Natural killer cell (primary cell): ENCODE measurements around the gene ALPI. TPM values are rescaled to one million over a fixed set of nuclear protein-coding genes. Genes with fewer than 3 reads are reported as not detected.

Experiments
- ATAC-seq, 3 donors: fragments of 150-1000 bp in 2 of 3; fragments of 200-7000 bp in 1 of 3; cut with Tn5 transposase; 1 replicate in 1 of 3; 2 replicates in 2 of 3; pipeline ENCODE4 v1.10.0; 2021; ENCODE audit warnings: mild to moderate bottlenecking in 2 of 3, moderate library complexity in 2 of 3
- DNase-seq, 2 donors: peaks; one replicate each; pipeline versions ENCODE4 v3.0.0 to v3.0.0-alpha.2; 2013 to 2021; ENCODE audit warnings: mixed read lengths in 1 of 2
- H3K27ac ChIP-seq: one replicate; pipeline ENCODE4 v1.5.1; 2013; ENCODE audit warnings: mild to moderate bottlenecking, low read length
- H3K27me3 ChIP-seq: one replicate; pipeline ENCODE4 v1.6.1; 2013; ENCODE audit warnings: low read length; ENCODE audit not compliant: control insufficient read depth, insufficient read depth
- H3K36me3 ChIP-seq: one replicate; pipeline ENCODE4 v1.6.1; 2013; ENCODE audit warnings: low read length; ENCODE audit not compliant: control insufficient read depth, insufficient read depth
- H3K4me1 ChIP-seq: one replicate; pipeline ENCODE4 v1.6.1; 2013; ENCODE audit warnings: low read length; ENCODE audit not compliant: control insufficient read depth, insufficient read depth
- H3K4me3 ChIP-seq: one replicate; pipeline ENCODE4 v1.5.1; 2013; ENCODE audit warnings: low read length
- H3K9me3 ChIP-seq: one replicate; pipeline ENCODE4 v1.6.1; 2013; ENCODE audit warnings: low read length; ENCODE audit not compliant: control insufficient read depth, insufficient read depth
- H3K27ac Mint-ChIP-seq, 2 donors: one replicate each; pipeline ENCODE4 v1.8.0; 2022; ENCODE audit warnings: mild to moderate bottlenecking in 2 of 2, mixed read lengths in 2 of 2, moderate library complexity in 1 of 2
- H3K27me3 Mint-ChIP-seq, 2 donors: one replicate each; pipeline ENCODE4 v1.8.0; 2022; ENCODE audit warnings: low read depth in 2 of 2, mixed read lengths in 2 of 2
- H3K36me3 Mint-ChIP-seq: one replicate; pipeline ENCODE4 v1.8.0; 2022; ENCODE audit warnings: mixed read lengths
- H3K4me1 Mint-ChIP-seq, 2 donors: one replicate each; pipeline ENCODE4 v1.8.0; 2022; ENCODE audit warnings: mixed read lengths in 2 of 2
- H3K4me3 Mint-ChIP-seq: one replicate; pipeline ENCODE4 v1.8.0; 2022; ENCODE audit warnings: mild to moderate bottlenecking, moderate library complexity, mixed read lengths
- H3K9me3 Mint-ChIP-seq, 2 donors: one replicate each; pipeline ENCODE4 v1.8.0; 2022; ENCODE audit warnings: mixed read lengths in 2 of 2
- WGBS: methylation state at CpG from one replicate; pipeline ENCODE4 v1.1.7; 2013; ENCODE audit warnings: missing lambda C conversion rate; ENCODE audit not compliant: insufficient coverage; 5-methylcytosine and 5-hydroxymethylcytosine counted together
- intact Hi-C: fragments of 100-400 bp; cut with micrococcal nuclease; formaldehyde crosslinking; loops from one replicate; pipeline ENCODE4 v1.14.2; 2022
- total RNA-seq, 4 donors: library from RNA; stranded (reverse); fragments of 120-200 nt in 1 of 4; gene quantifications; one replicate each; pipeline versions ENCODE4 v1.2.3 to v1.2.4, GENCODE V29; 2013 to 2022
- TF ChIP-seq, protein P1 (sequence below): fragments of 200-600 bp; IDR thresholded peaks from one replicate; pipeline ENCODE4 v1.8.0; 2022; ENCODE audit warnings: antibody characterized with exemption

ALPI gene
- total RNA-seq, 3 donors from 2014 or later (not counting 1 experiment from before 2014, with no cell fraction given) = not detected

DNA sequence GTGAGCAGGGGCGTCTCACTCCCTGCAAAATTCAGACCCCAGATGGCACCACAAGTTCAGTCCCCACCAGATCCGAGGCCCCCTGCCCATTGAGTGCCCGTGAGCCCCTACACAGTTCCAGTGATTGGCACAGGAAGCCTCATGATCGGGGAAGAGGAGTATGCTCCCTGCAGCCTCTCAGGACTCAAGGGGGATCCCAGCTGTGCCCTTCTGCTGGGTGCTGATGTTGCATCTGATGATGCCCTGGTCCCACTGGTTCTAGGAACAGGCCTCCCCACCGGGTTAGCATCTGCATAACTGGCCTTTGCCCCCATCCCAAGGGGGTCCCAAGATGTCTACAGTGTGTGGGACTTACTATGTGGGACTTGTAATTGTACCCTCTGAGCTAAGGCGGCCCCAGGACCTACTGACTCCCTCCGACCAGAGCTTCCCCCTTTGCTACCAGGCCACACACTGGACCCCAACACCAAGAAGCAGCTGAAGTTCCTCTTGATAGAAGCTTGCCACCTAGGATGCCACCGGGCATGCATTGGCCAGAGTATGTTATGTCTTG is 40.7 kb upstream of the ALPI start:
- 90% methylated on average over 8 of the region's 8 CpGs for WGBS
- Histone ChIP-seq H3K36me3 (no peaks in the 10 kb centered on the region), H3K4me3 (no peak overlapping the region), H3K9me3 (no peaks in the 10 kb centered on the region), H3K27ac (no peak overlapping the region), H3K27me3 (peaks cover 11% of the 10 kb centered on the region), H3K4me1 (peaks cover 4% of the 10 kb centered on the region)
- TF ChIP-seq, protein P1, sequence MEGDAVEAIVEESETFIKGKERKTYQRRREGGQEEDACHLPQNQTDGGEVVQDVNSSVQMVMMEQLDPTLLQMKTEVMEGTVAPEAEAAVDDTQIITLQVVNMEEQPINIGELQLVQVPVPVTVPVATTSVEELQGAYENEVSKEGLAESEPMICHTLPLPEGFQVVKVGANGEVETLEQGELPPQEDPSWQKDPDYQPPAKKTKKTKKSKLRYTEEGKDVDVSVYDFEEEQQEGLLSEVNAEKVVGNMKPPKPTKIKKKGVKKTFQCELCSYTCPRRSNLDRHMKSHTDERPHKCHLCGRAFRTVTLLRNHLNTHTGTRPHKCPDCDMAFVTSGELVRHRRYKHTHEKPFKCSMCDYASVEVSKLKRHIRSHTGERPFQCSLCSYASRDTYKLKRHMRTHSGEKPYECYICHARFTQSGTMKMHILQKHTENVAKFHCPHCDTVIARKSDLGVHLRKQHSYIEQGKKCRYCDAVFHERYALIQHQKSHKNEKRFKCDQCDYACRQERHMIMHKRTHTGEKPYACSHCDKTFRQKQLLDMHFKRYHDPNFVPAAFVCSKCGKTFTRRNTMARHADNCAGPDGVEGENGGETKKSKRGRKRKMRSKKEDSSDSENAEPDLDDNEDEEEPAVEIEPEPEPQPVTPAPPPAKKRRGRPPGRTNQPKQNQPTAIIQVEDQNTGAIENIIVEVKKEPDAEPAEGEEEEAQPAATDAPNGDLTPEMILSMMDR = no peak
- no peaks in the 10 kb centered on the region for H3K9me3 Mint-ChIP-seq
- ATAC-seq (no peak), DNase-seq (no peak)
- H3K4me3 Mint-ChIP-seq = no peak overlapping the region
- H3K27ac Mint-ChIP-seq = no peak overlapping the region
- peaks cover 5% of the 10 kb centered on the region in 2 donors for H3K4me1 Mint-ChIP-seq
- intact Hi-C loops = no loop called here
- H3K27me3 Mint-ChIP-seq = peaks cover 29 to 32% of the 10 kb centered on the region in 2 donors
- no peaks in the 10 kb centered on the region for H3K36me3 Mint-ChIP-seq

DNA sequence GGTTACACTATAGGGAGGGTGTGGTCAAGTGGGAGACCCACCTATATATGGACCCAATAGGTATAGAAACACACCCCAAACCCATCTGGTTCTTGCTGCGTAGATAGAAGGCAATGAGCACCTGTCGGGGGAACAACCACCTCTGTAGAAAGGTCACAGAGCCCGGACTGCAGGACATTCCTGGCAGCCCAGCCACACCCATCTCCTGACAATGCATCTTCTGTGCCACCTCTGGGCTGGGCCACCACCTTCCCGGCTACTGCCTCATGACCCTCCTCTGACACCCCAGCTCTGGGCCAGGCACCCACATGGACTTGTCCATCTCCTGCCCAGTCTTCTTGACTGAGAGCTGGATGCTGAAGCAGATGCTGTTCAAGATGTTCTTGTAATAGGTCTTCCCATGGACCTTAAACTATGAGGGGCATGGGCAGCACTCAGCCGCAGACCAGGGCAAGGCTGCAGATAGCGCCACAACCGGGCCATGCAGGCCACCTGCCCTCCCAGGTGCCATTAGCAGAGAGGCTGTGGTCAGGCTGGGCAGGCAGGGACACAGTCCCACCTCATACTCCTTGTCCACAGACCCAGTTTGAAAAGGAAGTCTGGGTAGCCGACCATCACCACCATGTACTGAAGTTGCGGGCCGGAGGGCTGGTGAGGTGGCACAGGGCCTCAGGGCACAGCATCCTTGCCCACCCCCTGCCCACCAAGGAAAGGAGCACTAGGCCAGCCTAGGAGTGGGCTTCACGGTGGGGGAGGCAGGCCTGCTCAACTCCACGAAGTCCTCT is 40.0 kb upstream of the ALPI start:
- no peak overlapping the region for H3K27ac ChIP-seq
- no peak overlapping the region for H3K4me3 Mint-ChIP-seq
- TF ChIP-seq, protein P1 = no peak
- no peaks in the 10 kb centered on the region for H3K36me3 Mint-ChIP-seq
- no peak for DNase-seq
- intact Hi-C loops = no loop called here
- H3K27me3 Mint-ChIP-seq = peaks cover 29 to 31% of the 10 kb centered on the region in 2 donors
- H3K27me3 ChIP-seq = peaks cover 12% of the 10 kb centered on the region
- H3K9me3 Mint-ChIP-seq = no peaks in the 10 kb centered on the region
- H3K9me3 ChIP-seq = no peaks in the 10 kb centered on the region
- no peak overlapping the region for H3K4me3 ChIP-seq
- no peak overlapping the region for H3K27ac Mint-ChIP-seq
- H3K4me1 Mint-ChIP-seq = peaks cover 5% of the 10 kb centered on the region in 2 donors
- no peak for ATAC-seq
- WGBS = 89% methylated on average over 12 of the region's 12 CpGs
- no peaks in the 10 kb centered on the region for H3K36me3 ChIP-seq
- H3K4me1 ChIP-seq = peaks cover 8% of the 10 kb centered on the region

DNA sequence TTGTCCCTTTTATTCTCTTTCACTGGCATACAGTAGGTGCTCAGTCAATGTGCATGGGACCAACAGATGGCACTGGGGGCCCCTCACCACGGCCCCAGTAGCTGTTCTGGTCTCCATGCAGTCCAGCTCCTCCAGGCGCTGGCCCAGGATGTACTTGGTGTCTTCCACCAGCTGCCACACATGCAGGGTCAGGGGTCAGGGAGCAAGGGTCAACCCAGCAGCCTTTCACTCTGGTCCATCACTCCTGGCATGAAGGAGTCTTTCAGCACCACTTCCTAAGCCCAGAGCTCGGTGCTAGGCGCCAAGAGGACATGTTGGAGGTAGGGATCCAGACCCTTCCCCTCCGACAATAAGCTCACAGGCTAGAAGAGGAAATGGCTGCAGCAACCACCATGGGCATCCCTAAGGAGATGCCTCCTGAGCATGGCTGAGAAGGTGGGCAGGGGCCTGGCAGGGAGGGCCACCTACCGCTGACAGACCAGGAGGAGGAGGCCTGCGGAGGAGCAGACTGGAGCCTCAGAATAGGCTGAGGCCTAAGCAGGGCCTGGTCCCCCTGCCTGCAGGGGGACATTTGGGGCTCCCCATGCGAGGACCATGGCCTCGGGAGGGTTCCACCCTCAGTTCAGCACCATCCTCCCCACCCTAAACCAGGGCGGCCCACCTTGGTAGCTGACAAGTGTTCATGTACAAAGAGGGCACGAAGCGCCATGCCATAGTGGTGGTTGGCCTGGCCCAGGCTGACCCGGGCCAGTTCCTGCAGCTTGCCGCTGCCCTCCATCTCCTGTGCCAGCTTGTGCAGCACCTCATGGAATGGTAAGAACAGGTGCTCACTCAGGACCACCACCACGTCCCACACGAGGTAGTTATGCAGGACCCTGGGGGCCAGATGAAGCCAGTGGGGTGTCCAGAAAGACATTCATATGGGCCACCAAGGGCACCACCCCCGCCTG is 39.2 kb upstream of the ALPI start:
- no peak overlapping the region for H3K27ac ChIP-seq
- no peak overlapping the region for H3K4me3 Mint-ChIP-seq
- H3K4me1 ChIP-seq = peaks cover 8% of the 10 kb centered on the region
- H3K4me3 ChIP-seq = no peak overlapping the region
- H3K9me3 ChIP-seq = no peaks in the 10 kb centered on the region
- H3K36me3 Mint-ChIP-seq = no peaks in the 10 kb centered on the region
- H3K36me3 ChIP-seq = no peaks in the 10 kb centered on the region
- H3K4me1 Mint-ChIP-seq = peaks cover 5% of the 10 kb centered on the region in 2 donors
- TF ChIP-seq, protein P1 = no peak
- 86% methylated on average over 17 of the region's 17 CpGs for WGBS
- DNase-seq (no peak), ATAC-seq (no peak)
- H3K27me3 Mint-ChIP-seq = peaks cover 30 to 33% of the 10 kb centered on the region in 2 donors
- intact Hi-C loops = no loop called here
- H3K27ac Mint-ChIP-seq = no peak overlapping the region
- H3K9me3 Mint-ChIP-seq = no peaks in the 10 kb centered on the region
- H3K27me3 ChIP-seq = peaks cover 18% of the 10 kb centered on the region
